Neural cell (in vitro differentiated cells): ENCODE measurements around the gene OR10C1. TPM values are rescaled to one million over a fixed set of nuclear protein-coding genes. Genes with fewer than 3 reads are reported as not detected.

ENCODE experiments used
- H2AFZ ChIP-seq: fragments of 200-600, 300-800 bp; sonication (generic), shearing (Covaris generic); 2 replicates; pipeline ENCODE4 v1.6.0; 2014; ENCODE audit warnings: low read depth, mild to moderate bottlenecking, antibody characterized with exemption, low read length, moderate library complexity
- H3F3A ChIP-seq: fragments of 200-600 bp; shearing (Covaris generic); 2 replicates; pipeline ENCODE4 v1.6.1; 2016; ENCODE audit warnings: mild to moderate bottlenecking, moderate library complexity, mixed read lengths, antibody characterized with exemption, low read length; ENCODE audit not compliant: insufficient read depth, poor library complexity, severe bottlenecking
- H3K27ac ChIP-seq: fragments of 200-600, 300-800 bp; sonication (generic), shearing (Covaris generic); 2 replicates; pipeline ENCODE4 v1.5.1; 2014; ENCODE audit warnings: mild to moderate bottlenecking, low read length, moderate library complexity
- H3K27me3 ChIP-seq: fragments of 300-800, 200-600 bp; sonication (generic), shearing (Covaris generic); 2 replicates; pipeline ENCODE4 v1.6.0; 2014; ENCODE audit warnings: mild to moderate bottlenecking, low read depth, low read length, moderate library complexity; ENCODE audit not compliant: insufficient read depth
- H3K36me3 ChIP-seq: fragments of 300-800, 200-600 bp; sonication (generic), shearing (Covaris generic); 2 replicates; pipeline ENCODE4 v1.5.1; 2014; ENCODE audit warnings: mild to moderate bottlenecking, antibody characterized with exemption, low read length, moderate library complexity; ENCODE audit not compliant: insufficient read depth
- H3K4me2 ChIP-seq: fragments of 300-800, 200-600 bp; sonication (generic), shearing (Covaris generic); 2 replicates; pipeline ENCODE4 v1.6.0; 2014; ENCODE audit warnings: mild to moderate bottlenecking, low read length
- H3K4me3 ChIP-seq: fragments of 300-800, 200-600 bp; sonication (generic), shearing (Covaris generic); 2 replicates; pipeline ENCODE4 v1.5.1; 2014; ENCODE audit warnings: mild to moderate bottlenecking, low read length, moderate library complexity
- H3K79me2 ChIP-seq: fragments of 200-600 bp; shearing (Covaris generic); replicated peaks from 2 replicates; pipeline ENCODE4 v1.6.0; 2014; ENCODE audit warnings: mild to moderate bottlenecking, low read length, moderate library complexity; ENCODE audit not compliant: insufficient read depth
- H3K9ac ChIP-seq: fragments of 300-800, 200-600 bp; sonication (generic), shearing (Covaris generic); 2 replicates; pipeline ENCODE4 v1.6.1; 2016; ENCODE audit warnings: mild to moderate bottlenecking, low read length, mixed read lengths
- H3K9me2 ChIP-seq: fragments of 200-600 bp; shearing (Covaris generic); 2 replicates; pipeline ENCODE4 v1.6.1; 2016; ENCODE audit warnings: mild to moderate bottlenecking, low read length, mixed read lengths; ENCODE audit not compliant: insufficient read depth
- H3K9me3 ChIP-seq: fragments of 200-600, 300-800 bp; sonication (generic), shearing (Covaris generic); 2 replicates; pipeline ENCODE4 v1.6.1; 2016; ENCODE audit warnings: mild to moderate bottlenecking, mixed run types, low read length, moderate library complexity, mixed read lengths
- H4K20me1 ChIP-seq: fragments of 200-600 bp; shearing (Covaris generic); 2 replicates; pipeline ENCODE4 v1.6.1; 2016; ENCODE audit warnings: mild to moderate bottlenecking, mixed run types; ENCODE audit not compliant: insufficient read depth
- CTCF ChIP-seq: fragments of 450-650 bp; IDR thresholded peaks from 2 replicates; pipeline ENCODE4 v1.5.1; 2014; ENCODE audit warnings: antibody characterized with exemption, mild to moderate bottlenecking, moderate library complexity; ENCODE audit not compliant: poor library complexity, severe bottlenecking
- EP300 ChIP-seq: fragments of 450-650 bp; conservative IDR thresholded peaks from 2 replicates; pipeline ENCODE4 v1.6.1; 2014; ENCODE audit warnings: antibody characterized with exemption, mild to moderate bottlenecking, moderate library complexity; ENCODE audit not compliant: poor library complexity, severe bottlenecking
- EZH2 ChIP-seq: fragments of 200-600, 300-800 bp; shearing (Covaris generic), sonication (generic); IDR thresholded peaks from 2 replicates; pipeline ENCODE4 v1.6.1; 2014; ENCODE audit warnings: antibody characterized with exemption, low read length, borderline replicate concordance, mild to moderate bottlenecking; ENCODE audit not compliant: insufficient read depth, poor library complexity, severe bottlenecking
- MXI1 ChIP-seq: fragments of 450-650 bp; conservative IDR thresholded peaks from 2 replicates; pipeline ENCODE4 v1.6.1; 2014; ENCODE audit warnings: antibody characterized with exemption, mild to moderate bottlenecking; ENCODE audit not compliant: poor library complexity, severe bottlenecking
- POLR2AphosphoS5 ChIP-seq: IDR thresholded peaks from 2 replicates; pipeline ENCODE4 v1.6.1; 2012
- RAD21 ChIP-seq: fragments of 450-650 bp; conservative IDR thresholded peaks from 2 replicates; pipeline ENCODE4 v1.6.1; 2014; ENCODE audit warnings: antibody characterized with exemption, mild to moderate bottlenecking, moderate library complexity
- SMC3 ChIP-seq: fragments of 450-650 bp; conservative IDR thresholded peaks from 2 replicates; pipeline ENCODE4 v1.6.1; 2014; ENCODE audit warnings: antibody characterized with exemption, mild to moderate bottlenecking, moderate library complexity; ENCODE audit not compliant: poor library complexity
- TAF1 ChIP-seq: IDR thresholded peaks from 2 replicates; pipeline ENCODE4 v1.6.1; 2012; ENCODE audit warnings: low read depth
- polyA minus RNA-seq: library from RNA; depleted of rRNA, polyadenylated mRNA; stranded (reverse); fragments of >200 nt; gene quantifications from 2 replicates; pipeline ENCODE4 v1.2.3, GENCODE V29; 2014
- polyA plus RNA-seq: library from polyadenylated mRNA; depleted of rRNA; stranded (reverse); fragments of >200 nt; gene quantifications from 2 replicates; pipeline ENCODE4 v1.2.3, GENCODE V29; 2014
- TF ChIP-seq, protein P1 (sequence below): IDR thresholded peaks from 2 replicates; pipeline ENCODE4 v1.6.1; 2012; ENCODE audit warnings: borderline replicate concordance

OR10C1 gene
- polyA plus RNA-seq: not detected in 2 replicates
- not detected in 2 replicates for polyA minus RNA-seq

GRCh38 chr6:29439006-29439405 lies at the start of gene OR10C1:
Gene OR10C1 (plus strand): TSS chr6:29439306. CDS start chr6:29440016, 710 bp downstream.
- no peak within 1 kb of the TSS for H3K4me3 ChIP-seq
- no peaks in the 10 kb centered on the region for H4K20me1 ChIP-seq
- H3K36me3 ChIP-seq: no peaks in the 10 kb centered on the region
- no peaks in the 10 kb centered on the region for H3K79me2 ChIP-seq
- no peaks in the 10 kb centered on the region for H3K9me3 ChIP-seq
- H3K27ac ChIP-seq: no peak within 1 kb of the TSS
- H3K9ac ChIP-seq: no peak within 1 kb of the TSS
- TF ChIP-seq SMC3 (no peak), EZH2 (no peak), EP300 (no peak), POLR2AphosphoS5 (no peak), CTCF (no peak), RAD21 (no peak), TAF1 (no peak), MXI1 (no peak)
- TF ChIP-seq, protein P1, sequence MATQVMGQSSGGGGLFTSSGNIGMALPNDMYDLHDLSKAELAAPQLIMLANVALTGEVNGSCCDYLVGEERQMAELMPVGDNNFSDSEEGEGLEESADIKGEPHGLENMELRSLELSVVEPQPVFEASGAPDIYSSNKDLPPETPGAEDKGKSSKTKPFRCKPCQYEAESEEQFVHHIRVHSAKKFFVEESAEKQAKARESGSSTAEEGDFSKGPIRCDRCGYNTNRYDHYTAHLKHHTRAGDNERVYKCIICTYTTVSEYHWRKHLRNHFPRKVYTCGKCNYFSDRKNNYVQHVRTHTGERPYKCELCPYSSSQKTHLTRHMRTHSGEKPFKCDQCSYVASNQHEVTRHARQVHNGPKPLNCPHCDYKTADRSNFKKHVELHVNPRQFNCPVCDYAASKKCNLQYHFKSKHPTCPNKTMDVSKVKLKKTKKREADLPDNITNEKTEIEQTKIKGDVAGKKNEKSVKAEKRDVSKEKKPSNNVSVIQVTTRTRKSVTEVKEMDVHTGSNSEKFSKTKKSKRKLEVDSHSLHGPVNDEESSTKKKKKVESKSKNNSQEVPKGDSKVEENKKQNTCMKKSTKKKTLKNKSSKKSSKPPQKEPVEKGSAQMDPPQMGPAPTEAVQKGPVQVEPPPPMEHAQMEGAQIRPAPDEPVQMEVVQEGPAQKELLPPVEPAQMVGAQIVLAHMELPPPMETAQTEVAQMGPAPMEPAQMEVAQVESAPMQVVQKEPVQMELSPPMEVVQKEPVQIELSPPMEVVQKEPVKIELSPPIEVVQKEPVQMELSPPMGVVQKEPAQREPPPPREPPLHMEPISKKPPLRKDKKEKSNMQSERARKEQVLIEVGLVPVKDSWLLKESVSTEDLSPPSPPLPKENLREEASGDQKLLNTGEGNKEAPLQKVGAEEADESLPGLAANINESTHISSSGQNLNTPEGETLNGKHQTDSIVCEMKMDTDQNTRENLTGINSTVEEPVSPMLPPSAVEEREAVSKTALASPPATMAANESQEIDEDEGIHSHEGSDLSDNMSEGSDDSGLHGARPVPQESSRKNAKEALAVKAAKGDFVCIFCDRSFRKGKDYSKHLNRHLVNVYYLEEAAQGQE: no peak
- no peak within 1 kb of the TSS for H3K4me2 ChIP-seq
- no peaks in the 10 kb centered on the region for H3F3A ChIP-seq
- no peaks in the 10 kb centered on the region for H3K27me3 ChIP-seq
- H2AFZ ChIP-seq: no peak within 1 kb of the TSS
- no peaks in the 10 kb centered on the region for H3K9me2 ChIP-seq

GRCh38 chr6:29395331-29395730 lies 43.8 kb upstream of the OR10C1 start, which contains the start of gene OR12D2:
Gene OR12D2 (plus strand): TSS chr6:29395631. CDS start chr6:29396700, 1,069 bp downstream.
- H3F3A ChIP-seq: no peaks in the 10 kb centered on the region
- no peak within 1 kb of the TSS for H3K4me3 ChIP-seq
- no peak within 1 kb of the TSS for H3K4me2 ChIP-seq
- no peaks in the 10 kb centered on the region for H3K36me3 ChIP-seq
- no peaks in the 10 kb centered on the region for H3K27me3 ChIP-seq
- H3K9ac ChIP-seq: no peak within 1 kb of the TSS
- H2AFZ ChIP-seq: no peak within 1 kb of the TSS
- H4K20me1 ChIP-seq: no peaks in the 10 kb centered on the region
- H3K79me2 ChIP-seq: no peaks in the 10 kb centered on the region
- H3K27ac ChIP-seq: no peak within 1 kb of the TSS
- H3K9me3 ChIP-seq: no peaks in the 10 kb centered on the region
- H3K9me2 ChIP-seq: no peaks in the 10 kb centered on the region
- no peak for TF ChIP-seq POLR2AphosphoS5
- TF ChIP-seq EP300: no peak
- TF ChIP-seq TAF1: no peak
- TF ChIP-seq, protein P1: no peak
- no peak for TF ChIP-seq CTCF
- TF ChIP-seq RAD21: no peak
